Skin epidermis (tissue), 12 donors: ENCODE measurements around the gene HERC3.
"Not testable (repeated sequence)": the region's sequence is repeated elsewhere in the genome, so short reads cannot be mapped to it uniquely, and the experiment has no call there.

Source experiments
- H3K27ac ChIP-seq, 21 experiments: fragments of 200-600 bp; sonication (generic) in 11 of 21; one replicate each; pipeline ENCODE4 v1.5.0; 2020; ENCODE audit warnings: mild to moderate bottlenecking in 3 of 21, inconsistent platforms in 2 of 21, moderate library complexity in 2 of 21
- H3K4me3 ChIP-seq, 7 experiments: fragments of 200-600 bp; sonication (generic) in 2 of 7; one replicate each; pipeline ENCODE4 v1.5.0; 2020; ENCODE audit warnings: inconsistent platforms in 2 of 7, mild to moderate bottlenecking in 2 of 7, moderate library complexity in 1 of 7

Gene HERC3

DNA sequence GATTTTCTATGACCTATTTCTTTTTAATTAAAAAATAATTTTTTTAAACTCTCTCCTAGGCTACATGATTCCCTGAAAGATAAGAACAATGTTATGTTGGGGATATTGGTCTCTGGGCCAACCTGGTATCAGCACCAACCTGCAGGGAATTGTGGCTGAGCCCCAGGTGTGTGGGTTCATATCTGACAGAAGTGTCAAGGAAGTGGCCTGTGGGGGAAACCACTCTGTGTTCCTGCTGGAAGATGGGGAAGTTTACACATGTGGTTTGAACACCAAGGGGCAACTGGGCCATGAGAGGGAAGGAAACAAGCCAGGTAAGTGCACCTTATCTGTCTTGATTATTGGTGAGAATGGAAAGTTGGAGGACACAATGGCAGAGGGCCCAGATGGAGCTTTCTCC lies 13.5 kb downstream of the HERC3 start:
- Histone ChIP-seq H3K27ac (peak overlapping the region in 1 of 21 experiments; percentile 19), H3K4me3 (no peak overlapping the region)

DNA sequence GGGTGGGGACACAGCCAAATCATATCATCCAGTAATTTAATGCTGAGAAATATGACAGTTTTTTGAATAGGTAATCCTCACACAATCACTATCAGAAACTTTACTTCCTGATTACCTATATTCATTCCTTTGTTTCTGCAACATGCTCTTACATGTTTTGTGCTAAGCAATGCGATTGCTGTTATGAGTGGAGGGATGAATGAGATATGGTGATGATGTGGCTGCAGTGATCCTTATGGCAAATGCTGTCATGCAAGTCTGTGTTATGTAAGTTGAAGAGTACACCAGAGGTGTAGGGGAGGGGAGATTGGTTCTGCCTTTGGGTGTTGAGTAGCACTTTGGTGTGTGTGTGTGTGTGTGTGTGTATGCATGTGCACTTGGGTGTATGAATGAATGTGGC lies 14.6 kb downstream of the HERC3 start:
- no peak overlapping the region for H3K27ac ChIP-seq

DNA sequence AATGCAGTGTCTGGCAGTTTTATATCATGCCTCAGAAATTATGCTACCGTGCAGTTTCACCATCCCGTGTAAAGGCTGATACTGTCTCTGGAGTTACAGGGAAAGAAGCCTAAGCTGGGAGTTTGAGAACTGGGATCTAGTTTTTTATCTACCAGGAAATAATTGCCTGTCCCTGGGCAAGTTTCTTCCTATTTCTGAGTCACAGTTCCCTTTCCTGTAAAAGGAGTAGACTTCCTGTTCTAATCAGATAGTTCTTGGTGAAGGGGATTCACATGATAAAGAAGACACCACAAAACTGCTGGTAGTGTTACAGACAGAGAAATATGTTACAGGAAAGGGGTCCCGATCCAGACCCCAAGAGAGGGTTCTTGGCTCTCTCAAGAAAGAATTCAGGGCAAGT lies 17.1 kb downstream of the HERC3 start:
- peak overlapping the region in 15 of 21 experiments; percentile 20 to 81 (median 67) for H3K27ac ChIP-seq

More for the DNA sequence above, 14.6 kb downstream of the HERC3 start:
- no peak overlapping the region for H3K4me3 ChIP-seq

DNA sequence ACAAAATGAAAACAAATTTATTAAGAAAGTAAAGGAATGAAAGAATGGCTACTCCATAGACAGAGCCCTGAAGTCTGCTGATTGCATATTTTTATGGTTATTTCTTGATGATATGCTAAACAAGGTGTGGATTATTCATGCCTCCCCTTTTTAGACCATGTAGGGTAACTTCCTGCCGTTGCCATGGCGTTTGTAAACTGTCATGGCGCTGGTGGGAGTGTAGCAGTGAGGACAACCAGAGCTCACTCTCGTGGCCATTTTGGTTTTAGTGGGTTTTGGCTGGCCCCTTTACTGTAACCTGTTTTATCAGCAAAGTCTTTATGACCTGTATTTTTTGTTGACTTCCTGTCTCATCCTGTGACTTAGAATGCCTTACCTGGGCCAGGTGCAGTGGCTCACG lies 17.5 kb downstream of the HERC3 start:
- H3K27ac ChIP-seq: peak overlapping the region in 15 of 21 experiments; percentile 20 to 81 (median 67)
- not testable (repeated sequence) for H3K4me3 ChIP-seq

More for the DNA sequence above, 17.1 kb downstream of the HERC3 start:
- no peak overlapping the region for H3K4me3 ChIP-seq

DNA sequence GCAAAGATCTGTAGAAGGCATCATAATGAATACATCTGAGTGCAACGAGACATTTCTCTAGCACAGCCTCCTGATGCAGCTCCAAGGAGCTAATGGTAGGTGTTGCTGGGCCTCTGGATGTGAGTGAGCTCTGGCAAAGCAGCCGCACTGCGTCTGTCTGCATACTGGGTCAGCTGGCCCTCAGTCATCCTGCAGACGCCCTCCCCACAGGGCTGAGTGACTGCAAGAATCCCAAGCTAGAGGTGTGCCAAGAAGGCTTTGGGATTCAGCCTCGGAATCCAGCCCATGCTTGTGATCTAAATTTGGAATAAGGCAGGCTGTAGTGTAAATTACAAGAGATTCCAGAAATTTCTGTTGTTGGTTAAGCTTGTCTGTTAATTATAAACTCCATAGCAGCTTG lies 18.5 kb downstream of the HERC3 start:
- no peak overlapping the region for H3K4me3 ChIP-seq
- peak overlapping the region in 17 of 21 experiments; percentile 0 to 82 (median 72) for H3K27ac ChIP-seq

DNA sequence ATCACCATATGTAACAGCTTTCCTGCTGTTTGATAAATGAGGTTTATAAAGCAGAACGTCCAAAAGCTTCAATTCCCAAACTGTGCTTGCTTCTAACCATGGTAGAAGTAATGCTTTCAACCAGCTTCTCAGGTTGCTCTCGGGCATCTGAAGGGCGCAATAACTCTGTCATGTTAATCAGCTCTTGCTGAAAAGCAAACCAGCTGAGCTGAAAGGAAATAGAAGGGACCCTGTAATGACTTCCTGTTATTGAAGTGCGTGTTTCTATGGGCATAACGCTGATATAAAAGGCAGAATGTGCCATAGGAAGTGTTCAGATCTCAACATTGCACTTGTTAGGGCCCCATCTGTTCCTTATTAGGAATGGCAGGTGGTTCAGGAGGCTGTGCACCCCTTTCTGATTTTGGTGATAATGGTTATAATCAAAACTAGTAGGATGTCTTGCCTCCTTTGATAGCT lies 21.2 kb downstream of the HERC3 start:
- H3K4me3 ChIP-seq: no peak overlapping the region
- peak overlapping the region in 19 of 21 experiments; percentile 29 to 82 (median 67) for H3K27ac ChIP-seq

DNA sequence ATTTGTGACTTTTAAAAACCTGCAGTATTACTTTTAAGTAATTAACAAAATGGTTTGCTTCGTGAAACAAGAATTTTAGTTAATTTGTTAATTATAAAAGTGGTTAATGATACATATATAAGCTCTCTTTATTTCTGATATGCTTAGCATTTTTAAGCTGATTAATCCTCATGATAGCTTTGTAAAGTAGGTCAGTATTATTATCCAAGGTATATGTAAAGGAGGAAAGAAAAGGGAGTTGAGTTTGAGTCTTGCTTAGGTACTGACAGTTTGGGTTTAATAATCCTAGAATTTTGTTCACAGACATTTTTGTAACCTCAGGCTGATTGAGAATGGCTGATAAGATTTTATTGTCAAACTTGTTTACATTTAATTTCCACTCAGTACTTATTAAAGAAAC lies 21.8 kb downstream of the HERC3 start:
- Histone ChIP-seq H3K4me3 (no peak overlapping the region), H3K27ac (peak overlapping the region in 7 of 21 experiments; percentile 43 to 82 (median 76))

DNA sequence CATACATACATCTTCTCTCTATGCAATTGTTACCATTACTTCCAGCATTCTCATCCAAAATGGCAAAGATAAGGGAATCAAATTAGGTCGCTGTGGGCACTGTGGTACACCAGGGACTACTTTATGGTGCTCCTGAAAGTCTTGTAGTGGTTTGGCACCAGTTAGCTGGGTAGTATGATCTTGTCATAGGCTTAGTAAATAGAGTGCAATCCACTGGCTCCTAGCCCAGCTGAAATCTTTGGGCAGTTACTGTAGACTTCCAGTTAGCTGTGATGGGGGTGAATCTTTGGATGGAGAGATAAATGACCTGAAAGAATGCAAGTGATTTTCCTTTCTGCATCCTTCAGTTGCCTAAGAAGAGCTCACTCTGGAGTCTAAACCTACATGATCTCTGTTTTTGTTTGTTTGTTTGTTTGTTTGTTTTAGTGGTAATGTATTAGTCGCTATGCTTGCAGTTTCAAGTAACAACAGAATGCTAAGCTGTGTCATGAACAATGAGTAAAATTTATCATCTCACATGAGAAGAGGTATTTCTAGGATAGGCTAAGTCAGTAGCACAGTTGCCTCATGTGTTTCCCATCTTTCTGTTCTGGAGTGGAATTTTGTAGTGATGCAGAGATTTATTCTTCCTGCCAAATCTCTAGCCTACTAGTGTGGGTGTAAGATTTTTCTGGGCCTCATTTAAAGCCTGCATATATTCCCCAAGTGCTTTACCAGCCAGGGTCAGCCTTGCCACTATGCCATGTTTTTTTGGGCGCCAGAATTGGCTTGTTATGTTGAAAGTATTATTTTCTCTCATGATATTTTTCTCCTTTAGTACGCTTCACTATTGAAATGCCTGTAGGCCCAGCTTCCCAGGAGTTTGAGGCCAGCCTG lies 24.2 kb downstream of the HERC3 start:
- Histone ChIP-seq H3K4me3 (no peak overlapping the region), H3K27ac (no peak overlapping the region)

DNA sequence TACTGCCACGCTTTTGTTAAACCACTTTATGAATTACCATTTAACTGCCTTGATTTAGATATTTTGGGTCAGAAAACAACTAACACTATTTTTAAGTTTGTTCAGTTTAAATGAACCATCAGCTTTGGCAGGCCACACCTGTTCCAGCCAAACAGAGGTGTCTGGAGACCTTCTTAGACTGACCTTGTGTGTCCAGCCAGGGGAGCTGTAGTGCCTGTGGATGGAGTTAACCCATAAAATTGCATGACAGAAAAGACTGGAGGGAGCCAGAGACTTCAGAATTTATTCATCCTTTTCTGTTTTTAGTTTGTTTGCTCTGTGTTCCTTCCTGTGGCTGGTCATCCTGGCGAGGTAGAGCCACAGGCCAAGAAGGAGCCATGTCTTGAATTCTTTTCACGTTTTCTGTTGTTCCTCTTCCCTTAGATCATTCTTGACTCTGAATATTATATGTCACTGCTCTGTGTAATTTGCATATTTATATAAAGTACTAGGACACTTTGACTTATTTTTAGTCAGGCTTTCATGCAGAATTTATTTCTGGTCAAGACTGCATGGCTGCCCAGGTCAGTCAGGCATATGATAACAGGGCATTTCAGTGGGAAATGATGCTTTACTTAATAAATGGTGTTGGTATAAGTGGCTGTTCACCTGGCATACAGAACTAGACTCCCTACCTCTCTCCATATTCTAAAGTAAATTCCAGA lies 26.7 kb downstream of the HERC3 start:
- Histone ChIP-seq H3K4me3 (no peak overlapping the region), H3K27ac (no peak overlapping the region)

DNA sequence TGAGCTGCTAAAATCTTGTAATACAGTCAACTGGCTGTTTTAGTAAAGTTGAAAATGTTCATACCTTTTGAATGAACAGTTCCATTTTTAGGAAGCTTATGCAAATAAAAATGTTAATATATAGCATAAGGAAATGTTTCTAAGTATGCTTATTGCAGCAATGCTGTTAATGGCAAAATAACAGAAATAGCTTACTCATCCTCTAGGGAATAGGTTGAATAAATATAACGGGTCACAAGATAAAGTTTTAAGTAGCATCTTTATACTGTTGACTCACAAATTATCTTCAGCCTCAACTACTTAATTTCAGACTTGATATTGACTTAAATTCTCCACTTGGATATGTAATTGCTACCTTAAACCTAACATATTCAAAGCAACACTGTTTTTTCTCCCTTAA lies 27.7 kb downstream of the HERC3 start:
- H3K4me3 ChIP-seq: no peak overlapping the region
- H3K27ac ChIP-seq: no peak overlapping the region

DNA sequence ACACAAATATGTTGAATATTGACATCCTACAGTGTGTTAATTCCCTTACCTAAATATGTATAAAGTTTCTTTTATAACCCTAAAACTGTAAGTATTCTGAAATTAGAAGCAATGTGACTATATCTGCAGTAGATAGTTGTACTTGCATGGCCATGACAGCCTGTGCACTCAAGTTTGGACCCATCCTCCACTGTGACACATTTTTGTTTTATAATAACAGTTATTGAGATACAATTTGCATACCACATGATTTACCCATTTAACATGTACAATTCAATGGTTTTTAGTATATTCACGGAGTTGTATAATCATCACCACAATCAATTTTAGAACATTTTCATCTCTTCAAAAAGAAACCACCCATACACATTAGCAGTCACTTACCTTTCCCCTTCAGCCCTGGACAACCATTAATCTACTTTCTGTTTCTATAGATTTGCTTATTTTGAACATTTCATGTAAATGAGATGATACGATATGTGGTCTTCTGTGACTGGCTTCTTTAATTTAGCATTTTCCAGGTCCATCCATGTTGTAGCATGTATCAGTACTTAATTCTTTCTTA lies 29.6 kb downstream of the HERC3 start:
- Histone ChIP-seq H3K27ac (no peak overlapping the region), H3K4me3 (no peak overlapping the region)

DNA sequence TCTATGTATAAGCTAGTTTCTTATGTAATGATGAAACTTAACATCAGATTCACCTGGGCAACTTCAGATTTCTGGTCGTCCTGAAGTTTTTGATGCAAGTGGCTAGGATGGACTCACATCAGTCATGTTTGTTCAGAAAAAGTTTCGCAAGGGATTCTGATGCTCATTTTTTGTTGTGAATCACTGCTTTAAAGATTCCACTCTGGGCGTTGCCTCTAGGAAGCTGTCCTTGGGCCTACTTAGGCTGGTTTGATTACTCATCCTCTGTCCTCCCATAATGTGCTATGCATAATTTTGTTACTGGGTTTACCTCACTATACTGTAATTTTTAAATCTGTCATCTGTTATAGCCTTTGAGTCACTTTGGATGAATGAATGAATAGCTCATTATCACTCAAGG lies 30.8 kb downstream of the HERC3 start:
- Histone ChIP-seq H3K4me3 (no peak overlapping the region), H3K27ac (peak overlapping the region in 8 of 21 experiments; percentile 1 to 72 (median 16))

DNA sequence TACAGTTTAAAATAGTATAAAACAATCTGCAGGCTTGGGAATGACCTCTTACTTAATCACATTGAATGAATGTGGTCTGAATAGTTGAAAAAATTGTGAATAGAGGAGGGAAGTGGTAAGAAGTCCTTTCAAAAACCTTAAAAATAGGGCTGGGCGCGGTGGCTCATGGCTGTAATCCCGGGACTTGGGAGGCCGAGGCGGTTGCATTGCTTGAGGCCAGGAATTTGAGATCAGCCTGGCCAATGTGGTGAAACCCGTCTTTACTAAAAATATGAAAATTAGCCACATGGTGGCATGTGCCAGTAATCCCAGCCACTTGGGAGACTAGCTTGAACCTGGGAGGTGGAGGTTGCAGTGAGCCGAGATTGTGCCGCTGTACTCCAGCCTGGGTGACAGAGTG lies 36.5 kb downstream of the HERC3 start:
- Histone ChIP-seq H3K4me3 (no peak overlapping the region), H3K27ac (no peak overlapping the region)

DNA sequence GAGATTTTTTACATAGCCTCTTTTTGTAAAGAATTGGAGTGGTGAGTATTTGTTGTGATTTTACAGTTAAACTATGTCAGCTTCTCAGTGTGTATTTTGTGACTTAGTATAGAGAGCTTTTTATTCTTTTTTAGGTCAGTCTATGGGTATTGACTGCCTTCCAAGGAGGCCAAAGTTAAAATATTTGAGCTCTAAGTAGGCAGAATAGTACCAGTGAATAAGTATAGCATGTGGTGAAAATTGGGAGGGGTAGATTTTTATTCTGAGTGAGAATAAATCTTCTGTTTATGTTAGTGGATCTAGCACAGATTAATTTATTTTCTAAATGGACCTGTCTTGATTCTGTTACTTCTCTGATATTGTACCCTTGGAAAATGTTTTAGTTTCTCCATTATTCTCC lies 37.5 kb downstream of the HERC3 start:
- Histone ChIP-seq H3K4me3 (no peak overlapping the region), H3K27ac (no peak overlapping the region)

DNA sequence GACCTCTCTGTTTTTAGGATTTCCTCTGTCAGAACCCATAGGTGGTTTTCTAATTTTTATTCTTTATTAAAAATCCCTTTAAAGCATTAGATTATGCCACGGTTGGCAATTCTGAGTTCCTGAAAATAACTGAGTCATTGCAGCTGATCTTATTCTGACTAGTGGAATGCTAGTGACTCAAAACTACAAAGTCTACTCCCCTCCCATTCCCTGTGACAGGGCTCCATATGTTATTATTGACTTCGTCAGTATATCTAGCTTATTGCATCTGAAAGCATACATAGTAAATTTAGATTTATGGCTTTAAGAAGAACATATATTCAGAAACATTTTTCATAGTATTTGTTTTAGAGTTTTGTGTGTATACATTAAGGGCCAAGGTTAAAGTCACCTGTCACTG lies 38.5 kb downstream of the HERC3 start:
- H3K4me3 ChIP-seq: no peak overlapping the region
- H3K27ac ChIP-seq: no peak overlapping the region

DNA sequence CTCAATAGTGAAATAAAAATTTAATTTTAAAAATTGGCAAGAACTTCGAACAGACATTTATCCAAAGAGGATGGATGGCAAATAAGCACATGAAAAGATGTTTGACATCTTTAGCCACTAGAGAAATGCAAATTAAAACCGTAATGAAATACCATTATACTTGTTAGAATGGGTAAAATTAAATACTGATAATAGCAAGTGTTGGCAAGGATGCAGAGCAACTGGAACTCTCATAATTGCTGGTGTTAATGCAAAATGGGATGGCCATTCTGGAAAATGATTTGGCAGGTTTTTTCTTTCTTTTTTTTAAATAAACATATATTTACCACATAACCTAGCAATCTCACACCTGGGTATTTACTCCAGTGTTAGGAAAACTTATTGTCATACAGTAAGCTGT lies 51.7 kb downstream of the HERC3 start:
- H3K27ac ChIP-seq: no peak overlapping the region
- no peak overlapping the region for H3K4me3 ChIP-seq

DNA sequence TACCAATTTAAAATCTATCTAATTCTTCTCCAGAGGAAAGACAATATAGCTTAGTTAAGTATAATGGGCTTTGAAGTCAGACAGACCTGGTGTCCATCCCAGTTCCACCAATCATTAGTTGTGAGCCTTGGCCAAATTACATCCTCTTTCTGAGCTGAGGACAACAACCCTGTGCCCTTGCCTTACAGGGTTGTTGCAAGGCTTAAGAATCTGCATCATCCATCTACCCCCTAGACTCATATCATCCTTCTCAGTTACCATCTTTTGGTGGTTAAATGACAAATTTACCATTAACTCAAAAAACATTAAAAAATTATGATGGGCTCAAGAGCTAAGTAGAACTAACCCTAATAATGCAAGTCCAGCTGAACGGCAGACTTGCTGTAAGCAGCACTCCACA lies 53.7 kb downstream of the HERC3 start:
- Histone ChIP-seq H3K27ac (no peak overlapping the region), H3K4me3 (no peak overlapping the region)

DNA sequence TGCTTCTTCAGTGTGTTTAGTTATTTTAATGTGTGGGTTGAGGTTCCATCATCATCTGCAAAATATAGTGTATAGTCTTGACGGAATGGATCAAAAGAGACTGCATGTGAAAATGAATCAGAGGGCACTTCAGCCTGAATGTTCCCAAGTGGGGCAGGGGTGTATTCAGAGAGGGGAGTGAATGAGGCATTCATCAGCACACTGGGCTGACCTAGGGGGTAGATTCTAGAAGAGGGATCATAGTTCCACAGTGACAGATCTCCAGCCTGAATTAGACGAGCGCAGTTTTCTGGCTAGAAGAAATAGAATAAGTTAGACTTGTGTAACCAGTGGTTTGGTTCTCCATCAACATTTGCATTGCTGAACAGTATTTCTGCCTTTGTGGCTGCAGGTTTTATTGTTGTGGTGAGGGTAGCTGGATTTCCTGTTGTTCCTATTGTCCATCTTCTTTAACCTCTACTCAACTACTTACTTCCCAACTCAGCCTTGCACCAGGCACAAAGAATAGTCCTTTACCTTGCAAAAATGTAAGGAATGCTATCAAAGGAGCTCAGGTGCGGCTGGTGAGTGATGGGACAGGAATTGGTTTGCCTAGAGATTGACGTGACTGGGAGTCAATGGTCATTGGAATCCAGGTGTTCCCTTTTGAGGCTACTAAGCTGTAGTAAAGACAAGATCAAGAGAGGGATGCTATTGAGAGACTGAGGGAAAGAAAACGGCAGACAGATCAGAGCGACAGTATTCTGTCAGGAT lies 54.4 kb downstream of the HERC3 start:
- H3K27ac ChIP-seq: no peak overlapping the region
- H3K4me3 ChIP-seq: no peak overlapping the region

DNA sequence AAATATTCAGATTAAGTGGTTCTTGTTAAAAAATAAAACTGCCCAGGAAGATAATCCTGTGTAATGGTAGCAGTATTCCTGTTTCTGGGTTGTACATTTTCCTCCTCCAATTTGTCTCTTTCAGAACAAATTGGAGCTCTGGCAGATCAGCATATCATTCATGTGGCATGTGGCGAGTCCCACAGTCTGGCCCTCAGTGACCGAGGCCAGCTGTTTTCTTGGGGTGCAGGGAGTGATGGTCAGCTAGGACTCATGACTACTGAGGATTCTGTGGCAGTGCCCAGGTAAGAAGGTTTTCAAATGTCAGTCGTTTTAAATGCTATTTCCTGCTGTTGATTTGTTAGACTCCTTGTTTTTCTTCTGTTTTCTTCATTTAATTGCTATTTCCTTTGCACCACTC lies 57.4 kb downstream of the HERC3 start:
- H3K27ac ChIP-seq: no peak overlapping the region
- H3K4me3 ChIP-seq: no peak overlapping the region

DNA sequence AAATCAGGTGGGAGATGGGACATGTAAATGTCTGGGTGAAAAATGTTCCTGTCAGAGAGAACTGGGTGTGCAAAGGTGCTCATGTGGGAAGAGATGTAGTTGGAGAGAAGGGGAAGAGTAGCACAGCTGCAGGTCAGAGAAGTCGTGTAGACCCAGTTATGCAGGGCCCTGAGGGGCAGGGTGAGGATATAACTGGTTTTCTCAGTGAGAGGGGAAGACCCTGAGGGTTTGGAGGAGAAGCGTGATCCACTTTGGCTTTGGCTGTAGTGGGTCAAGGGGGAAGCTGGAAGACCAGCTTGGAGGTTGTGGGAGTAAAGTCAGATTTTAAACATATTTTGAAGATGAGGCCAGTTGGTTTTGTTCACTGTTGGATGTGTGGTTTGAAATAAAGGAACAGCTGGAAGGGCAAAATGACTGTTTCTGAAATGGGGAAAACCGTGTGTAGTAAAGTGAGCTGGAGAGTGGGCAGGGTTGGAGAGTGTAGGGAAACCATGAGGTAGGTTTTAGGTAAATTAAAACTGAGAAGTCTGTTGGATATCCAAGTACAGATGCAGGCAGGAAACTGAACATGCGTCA lies 61.2 kb downstream of the HERC3 start:
- Histone ChIP-seq H3K27ac (no peak overlapping the region), H3K4me3 (no peak overlapping the region)
